HG02642 (cell line): ENCODE measurements around the gene HNF1B.
"Not testable (repeated sequence)": the region's sequence is repeated elsewhere in the genome, so short reads cannot be mapped to it uniquely, and the experiment has no call there.

Experiments used
- ATAC-seq: cut with Tn5 transposase; IDR thresholded peaks from one replicate; pipeline ENCODE4 v1.9.1; 2021; ENCODE audit warnings: mild to moderate bottlenecking; ENCODE audit not compliant: unreplicated experiment, poor library complexity

The HNF1B gene, protein sequence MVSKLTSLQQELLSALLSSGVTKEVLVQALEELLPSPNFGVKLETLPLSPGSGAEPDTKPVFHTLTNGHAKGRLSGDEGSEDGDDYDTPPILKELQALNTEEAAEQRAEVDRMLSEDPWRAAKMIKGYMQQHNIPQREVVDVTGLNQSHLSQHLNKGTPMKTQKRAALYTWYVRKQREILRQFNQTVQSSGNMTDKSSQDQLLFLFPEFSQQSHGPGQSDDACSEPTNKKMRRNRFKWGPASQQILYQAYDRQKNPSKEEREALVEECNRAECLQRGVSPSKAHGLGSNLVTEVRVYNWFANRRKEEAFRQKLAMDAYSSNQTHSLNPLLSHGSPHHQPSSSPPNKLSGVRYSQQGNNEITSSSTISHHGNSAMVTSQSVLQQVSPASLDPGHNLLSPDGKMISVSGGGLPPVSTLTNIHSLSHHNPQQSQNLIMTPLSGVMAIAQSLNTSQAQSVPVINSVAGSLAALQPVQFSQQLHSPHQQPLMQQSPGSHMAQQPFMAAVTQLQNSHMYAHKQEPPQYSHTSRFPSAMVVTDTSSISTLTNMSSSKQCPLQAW

DNA sequence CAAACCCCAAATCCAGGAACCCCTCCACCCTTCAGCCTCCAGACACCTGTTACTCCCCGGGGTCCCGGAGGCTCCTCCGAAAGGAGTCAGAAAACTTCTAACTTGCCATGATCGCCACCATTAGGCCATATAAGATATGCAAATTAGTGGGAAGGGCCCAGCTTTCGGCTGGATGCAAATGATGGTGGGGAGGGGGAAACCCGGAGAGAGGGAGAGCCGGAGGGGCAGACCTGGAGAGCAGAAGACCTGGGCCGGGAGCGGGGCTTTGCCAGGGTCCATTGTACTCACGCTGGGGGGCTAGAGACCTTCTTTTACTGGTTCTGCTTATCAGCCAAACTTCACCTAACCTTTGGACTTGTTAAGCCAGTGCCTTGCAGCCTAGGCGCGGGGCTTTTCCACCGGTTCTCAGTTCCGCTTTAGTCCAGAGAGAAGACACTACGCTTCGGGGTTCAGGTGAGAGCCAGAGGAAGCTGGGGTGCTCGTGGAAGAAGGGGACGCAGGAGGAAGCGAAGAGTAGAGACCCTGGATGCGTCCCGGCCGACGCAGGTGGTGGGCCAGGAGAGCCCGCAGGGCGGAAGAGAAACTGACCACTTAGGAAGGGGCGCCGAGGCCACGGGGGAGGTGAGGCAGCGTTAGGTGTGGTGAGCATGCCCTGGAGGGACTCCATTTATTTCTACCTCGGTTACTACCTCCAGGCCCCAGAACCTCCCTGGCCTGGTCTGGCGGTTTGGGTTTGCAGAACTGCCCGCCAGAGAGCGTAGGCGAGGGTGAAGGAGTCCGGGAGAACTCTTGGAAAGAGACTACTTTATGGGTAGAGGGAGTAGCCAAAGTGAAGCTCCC, at the start of gene HNF1B:
Gene HNF1B (minus strand): TSS at position 99 of the 840 bp plus-strand sequence. CDS start 175 bp downstream, outside the sequence.
- peak; percentile 43 for ATAC-seq

DNA sequence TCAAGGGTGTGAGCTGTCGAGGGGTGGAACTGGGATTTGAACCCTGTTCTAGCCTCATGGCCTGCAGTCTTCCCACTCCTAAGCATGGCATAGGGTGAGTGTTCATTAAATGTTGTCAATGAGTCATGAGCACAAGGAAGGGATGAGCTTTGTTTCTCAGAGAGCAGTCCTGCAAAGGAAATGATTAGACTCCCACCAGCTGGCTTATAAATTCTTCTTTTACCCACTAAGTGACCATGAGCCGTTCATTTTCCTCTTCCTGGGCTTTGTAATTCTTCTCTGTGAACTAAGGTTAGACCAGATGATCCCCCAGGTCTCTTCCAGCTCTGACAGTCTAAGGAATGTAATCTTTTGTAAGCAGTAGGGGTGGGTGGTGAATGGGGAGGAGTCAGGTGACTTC, 47.9 kb upstream of the HNF1B start:
- no peak for ATAC-seq

DNA sequence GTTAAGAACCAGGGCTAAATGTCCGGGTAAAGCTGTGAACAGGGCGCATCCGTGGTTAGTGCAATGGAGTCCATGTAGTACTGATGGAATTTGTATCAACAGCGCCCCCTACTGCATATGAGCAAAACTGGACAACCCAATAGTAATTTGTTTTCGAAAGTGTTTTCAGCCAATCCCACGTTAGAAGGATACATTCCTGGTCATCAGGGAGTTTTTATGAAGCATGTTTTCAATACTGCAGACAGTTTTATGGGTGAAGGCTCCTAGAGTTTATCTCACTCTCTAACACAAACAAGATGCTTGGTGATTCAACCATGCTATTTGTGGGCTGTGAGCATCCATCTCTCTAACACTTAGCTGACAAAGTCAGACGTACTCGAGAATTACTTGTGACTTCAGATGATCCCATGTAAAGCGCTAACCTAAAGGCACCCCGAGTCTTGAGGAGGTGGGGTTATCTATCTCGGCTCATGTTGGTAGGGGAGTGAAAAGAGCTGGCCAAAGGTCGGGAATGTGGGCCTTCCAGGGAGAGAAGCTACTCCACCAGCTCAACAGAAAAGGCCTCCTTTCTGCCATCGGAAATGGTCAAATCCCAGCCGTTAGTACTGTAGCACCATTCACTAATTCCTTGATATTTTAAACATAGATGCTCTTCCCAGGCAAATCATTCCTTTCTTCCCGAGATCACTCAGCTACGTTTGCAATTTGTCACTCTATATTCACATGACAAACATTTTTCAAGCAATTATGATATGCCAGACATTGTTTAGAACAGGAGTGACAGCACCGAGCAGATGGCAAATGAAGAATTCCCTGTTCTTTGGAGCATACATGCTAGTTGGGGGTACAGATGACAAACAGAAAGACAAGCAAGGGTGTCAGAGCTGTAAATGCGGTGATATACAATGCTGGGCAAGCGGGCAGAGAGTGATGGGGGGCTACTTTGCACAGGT, 46.9 kb upstream of the HNF1B start:
- no peak for ATAC-seq

DNA sequence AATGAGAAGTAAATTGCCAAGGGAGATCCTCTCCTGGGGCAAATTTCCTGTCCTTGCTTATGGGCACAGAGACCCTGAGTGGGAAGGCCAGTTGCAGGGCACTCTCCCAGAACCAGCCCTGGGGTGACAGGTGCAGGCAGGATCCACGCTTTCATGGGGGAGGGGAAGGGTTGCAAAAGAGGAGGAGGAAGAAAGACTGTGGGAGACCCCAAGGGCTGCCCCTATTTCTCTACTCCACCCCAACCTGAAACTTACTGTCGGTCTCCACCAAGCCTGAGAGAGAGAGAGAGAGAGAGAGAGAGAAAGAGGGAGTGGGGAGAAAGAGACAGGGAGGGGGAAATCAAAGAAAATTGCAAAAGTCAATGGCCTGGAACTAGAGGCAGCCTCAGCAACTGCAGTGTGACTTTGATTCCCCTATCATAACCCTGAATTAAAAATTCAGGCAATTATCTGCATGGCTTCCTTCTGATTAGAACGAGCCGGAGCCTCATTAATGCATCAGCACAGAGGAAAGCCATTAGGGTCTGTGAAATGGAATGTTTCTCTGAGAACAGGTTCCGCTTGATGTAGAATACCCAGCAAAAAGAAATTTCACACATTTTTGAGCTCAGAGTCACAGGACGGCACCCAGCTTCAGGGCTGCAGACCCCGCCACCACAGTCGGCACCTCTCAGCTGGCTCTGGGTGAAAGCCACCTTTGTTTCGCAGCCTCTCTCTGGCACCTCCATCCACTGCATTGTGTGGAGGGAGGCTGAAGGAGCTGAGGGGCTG, 45.1 kb upstream of the HNF1B start:
- ATAC-seq: no peak

DNA sequence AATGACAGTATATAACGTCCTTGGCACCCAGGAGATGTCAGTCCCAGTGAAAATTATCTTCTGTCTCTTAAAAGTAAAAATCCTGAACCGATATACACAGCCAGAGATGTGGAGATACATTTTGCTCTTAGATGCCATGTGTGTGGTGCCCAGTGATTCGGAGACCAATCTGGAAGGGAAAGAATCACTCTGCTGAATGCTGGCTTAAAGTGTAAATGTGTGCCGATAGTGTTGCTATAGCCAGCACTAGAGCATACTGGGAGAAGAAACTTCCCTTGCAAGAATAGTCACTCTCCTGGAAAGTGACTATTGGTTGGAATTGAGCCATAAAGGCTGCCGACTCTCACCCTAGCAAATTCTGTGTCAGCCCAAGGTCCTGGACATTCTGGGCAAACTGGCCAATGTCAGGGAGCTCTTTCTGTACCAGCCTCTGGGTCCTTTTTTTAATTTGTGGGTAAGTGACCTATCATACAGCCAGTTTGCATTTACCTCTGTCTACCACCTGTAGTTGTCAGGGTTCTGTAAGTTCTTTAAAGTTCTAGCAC, 44.2 kb upstream of the HNF1B start:
- ATAC-seq: no peak

DNA sequence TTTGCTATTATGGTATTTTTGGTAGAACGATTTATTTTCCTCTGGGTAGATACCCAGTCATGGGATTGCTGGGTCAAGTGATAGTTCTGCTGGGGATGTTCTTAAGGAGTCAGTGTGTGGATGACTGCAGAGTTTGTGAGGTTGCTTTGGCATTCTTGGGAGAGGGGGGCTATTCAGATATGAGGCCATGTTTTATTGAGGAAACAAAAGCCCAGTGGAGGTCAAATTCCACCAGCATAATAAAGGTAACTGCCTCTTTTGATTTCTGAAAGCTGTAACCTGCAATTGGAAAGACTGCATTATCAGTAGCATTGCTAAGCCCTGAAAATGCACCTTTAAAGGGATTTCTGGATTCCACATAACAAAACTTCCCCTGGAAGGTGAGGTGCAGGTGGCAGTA, 43.7 kb upstream of the HNF1B start:
- no peak for ATAC-seq

DNA sequence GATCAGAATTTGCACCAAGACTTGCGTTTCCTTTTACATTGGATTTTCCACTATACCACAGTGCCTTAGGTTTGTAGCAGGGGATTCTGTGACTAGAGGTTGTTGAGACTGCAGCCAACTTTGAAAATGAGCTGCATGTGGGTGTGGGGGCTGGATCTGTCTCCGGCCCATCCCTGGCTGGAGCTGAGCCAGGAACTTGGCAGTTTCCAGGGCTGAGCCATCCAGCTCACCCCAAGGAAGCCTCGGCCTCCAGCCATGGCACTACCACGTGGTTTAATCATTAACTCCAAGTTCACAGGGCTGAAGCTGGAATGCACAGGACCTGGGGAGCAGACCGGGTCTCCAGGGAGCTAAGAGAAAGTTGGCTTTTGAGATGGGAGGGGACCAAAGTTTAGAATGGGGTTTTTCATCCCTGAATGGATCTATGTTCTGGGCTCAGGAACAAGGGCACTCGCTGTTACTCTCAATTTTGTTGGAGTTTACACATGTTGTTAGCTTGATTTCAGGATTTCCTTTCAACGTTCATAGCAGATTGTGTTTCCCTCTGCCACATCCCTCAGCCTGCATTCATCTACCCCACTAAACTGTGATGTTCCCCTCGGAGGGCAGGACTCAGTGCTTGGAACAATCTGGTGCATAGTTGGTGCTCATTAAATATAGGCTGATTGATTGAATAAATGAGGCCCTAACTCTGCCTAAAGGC, 42.3 kb upstream of the HNF1B start:
- ATAC-seq: no peak

DNA sequence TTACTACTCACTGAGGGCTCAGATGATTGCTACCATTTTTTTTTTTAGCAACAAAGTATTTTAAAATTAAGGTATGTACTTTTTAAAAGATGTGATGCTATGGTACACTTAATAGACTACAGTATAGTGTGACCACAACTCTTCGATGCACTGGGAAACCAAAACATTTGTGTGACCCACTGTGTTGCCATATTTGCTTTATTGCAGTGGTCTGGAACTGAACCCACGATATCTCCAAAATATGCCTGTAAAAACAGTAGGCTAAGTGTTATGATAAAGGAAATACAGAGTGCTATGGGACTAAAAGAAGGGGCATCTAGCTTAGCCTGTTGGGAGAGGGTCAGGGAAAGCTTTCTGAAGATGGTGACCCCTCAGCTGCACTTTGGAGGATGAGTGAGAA, 41.6 kb upstream of the HNF1B start:
- ATAC-seq: no peak

DNA sequence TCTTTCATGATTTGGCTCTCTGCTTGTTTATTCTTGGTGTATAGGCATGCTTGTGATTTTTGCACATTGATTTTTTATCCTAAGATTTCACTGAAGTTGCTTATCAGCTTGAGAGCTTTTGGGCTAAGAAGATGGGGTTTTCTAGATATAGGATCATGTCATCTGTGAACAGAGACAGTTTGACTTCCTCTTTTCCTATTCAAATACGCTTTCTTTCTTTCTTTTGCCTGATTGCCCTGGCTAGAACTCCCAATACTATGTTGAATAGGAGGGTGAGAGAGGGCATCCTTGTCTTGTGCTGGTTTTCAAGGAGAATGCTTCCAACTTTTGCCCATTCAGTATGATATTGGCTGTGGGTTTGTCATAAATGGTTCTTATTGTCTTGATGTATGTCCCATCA, 37.6 kb upstream of the HNF1B start:
- ATAC-seq: not testable (repeated sequence)

DNA sequence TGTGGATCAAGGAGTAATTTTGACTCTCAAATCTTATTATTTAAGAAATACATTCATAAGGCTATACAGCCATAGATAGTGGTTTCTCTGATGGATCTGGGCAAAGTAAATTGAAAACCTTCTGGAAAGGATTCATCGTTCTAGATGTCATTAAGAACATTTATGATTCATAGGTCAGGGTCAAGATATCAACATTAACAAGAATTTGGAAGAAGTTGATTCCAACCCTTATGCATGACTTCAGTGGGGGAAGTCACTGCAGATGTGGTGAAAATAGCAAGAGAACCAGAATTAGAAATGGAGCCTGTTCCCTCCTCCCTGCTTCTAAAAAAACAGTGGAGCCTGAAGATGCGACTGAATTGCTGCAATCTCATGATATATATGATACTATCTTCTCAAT, 36.6 kb upstream of the HNF1B start:
- ATAC-seq: no peak

DNA sequence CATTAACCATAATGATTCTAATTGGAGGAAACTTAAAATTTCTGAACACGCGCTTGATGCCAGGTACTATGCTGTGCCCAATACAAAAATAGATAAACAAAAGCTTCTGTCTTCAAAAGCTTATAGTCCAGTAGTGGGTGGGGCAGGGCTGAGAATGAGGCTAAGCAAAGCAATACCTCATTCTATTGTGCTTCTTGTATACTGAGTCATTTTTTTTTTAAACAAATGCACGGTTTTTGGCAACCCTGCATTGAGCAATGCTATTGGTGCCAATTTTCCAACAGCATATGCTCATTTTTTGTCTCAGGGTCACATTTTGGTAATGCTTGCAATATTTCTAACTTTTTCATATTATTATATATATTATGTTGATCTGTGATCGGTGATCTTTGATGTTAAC, 34.7 kb upstream of the HNF1B start:
- ATAC-seq: no peak

DNA sequence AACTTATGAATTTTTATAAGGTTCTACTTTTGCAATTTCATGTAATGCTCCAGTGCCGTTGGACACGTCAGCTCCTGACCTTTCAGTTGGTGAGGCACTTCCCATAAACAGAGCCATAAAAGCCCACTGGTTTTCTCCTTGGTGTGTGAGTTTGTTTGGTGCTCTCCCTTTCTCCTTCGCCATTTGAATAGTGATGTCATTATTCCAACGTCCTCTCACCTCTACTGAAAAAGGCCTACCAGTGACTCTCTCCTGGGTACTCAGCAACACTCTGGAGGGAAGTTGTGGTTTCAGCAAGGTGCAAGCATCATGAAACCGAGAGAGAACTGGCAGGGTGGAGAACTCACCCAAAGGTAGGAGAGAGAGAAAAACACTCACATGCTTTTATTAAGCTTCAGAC, 29.6 kb upstream of the HNF1B start:
- ATAC-seq: peak; percentile 86

DNA sequence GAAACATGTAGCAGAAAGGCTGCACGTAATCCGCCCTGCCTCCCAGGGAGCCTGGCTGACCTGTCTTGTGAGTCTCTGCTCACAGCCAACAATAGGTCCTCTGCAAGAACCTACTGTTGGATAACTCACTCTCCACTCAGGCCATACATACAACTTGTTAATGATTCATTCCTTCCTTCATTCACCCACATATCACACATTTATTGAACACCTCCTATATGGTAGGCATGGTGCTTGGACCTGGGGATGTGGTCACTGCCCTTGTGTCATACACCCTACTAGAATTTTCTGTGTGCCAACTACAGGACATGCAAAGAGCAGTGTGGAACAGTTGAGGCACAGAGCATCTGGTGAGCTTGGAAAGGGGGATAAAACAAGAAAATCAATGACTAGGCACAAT, 28.1 kb upstream of the HNF1B start:
- ATAC-seq: no peak

DNA sequence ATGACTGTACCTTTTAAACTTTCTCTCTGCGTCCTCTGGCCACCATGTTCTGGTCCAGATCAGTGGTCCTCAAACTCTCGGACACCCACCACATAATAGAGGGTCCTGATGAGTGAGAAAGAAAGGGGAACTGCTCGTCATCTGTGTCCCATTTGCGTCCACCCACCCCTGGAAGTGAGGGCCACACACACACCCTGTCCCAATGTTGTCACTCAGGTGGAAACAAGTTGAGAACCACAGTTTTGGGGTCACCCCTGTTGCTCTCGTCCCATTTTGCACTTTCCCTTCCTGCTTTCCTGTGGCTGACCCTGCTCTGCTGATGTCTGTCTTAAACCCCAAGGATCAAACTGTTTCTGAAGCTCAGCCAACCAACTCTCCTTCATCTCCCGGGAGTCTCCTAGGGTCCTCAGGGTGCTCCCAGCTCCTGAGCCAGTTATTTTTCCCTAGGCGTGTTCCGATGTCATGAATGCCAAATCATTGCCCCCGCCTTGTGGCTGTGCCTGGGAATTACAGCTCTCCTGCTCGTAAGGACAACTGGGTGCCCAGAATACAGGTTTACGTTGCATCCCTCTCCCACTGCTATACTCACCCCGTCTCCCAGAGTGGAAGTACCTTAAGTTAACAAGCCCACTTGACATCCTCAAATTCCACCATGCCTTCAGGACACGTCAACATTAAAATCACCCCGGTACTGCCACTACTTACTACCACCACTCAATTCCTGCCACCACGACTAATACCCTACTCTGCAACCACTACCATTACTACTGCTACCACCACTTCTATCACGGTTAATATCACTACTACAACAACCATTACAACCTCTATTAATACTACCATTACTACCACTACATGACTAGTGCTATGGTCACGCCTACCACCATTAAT, 26.0 kb upstream of the HNF1B start:
- no peak for ATAC-seq

DNA sequence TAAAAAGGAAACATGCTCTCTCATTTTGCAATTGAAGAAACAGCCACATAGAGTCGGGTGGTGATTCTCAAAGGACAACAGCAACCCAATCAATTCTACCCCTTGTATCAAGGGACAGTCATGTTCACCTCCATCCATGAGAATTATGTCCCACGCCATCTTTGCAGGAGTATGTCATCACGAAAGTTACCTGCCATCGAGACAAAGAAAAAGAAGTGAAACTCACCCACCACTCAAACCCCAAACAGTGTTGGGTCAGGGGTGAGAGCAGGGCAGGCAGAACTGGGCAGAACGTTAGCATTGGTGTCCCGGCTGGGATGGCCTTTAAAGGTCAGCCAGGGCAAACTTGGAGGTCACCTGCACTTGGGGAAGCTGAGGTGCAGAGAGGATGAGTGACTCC, 24.2 kb upstream of the HNF1B start:
- ATAC-seq: no peak

DNA sequence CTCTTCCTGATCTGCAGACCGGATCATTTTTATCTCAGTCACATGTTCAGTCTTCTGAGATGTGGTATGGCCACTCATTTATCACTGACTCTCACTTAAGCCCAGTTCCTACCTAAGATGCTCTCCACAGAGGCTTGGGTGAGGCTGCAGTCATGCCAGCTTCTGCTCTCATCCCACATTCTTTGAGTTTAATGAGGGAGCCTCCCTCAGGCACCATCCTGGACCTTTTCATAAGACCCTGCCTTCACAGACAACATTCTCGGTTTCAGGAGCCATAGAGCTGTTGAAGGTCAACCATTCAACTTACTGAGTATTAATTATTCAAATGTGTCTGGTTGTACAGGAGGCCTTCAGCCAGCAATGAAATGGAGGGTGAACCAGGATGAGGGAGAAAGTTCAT, 23.6 kb upstream of the HNF1B start:
- ATAC-seq: no peak

DNA sequence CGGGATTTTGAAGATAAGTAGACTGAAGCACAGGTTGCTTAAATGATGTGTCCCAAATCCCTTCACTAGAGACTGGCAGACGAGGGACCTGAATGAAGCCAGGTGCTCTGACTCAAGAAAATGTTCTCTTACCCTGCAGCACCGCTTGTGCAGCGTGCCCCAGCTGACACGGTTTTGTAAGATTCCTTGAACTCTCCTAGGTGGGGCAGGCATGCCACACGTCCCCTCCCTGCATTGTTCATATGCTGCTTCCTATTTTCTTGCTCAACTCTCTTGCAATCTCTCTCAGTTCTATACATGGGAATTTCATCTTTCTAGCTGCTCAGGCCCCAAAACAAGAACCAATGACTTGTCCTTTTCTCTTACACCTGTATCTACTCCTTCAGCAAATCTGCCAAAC, 22.1 kb upstream of the HNF1B start:
- ATAC-seq: no peak

DNA sequence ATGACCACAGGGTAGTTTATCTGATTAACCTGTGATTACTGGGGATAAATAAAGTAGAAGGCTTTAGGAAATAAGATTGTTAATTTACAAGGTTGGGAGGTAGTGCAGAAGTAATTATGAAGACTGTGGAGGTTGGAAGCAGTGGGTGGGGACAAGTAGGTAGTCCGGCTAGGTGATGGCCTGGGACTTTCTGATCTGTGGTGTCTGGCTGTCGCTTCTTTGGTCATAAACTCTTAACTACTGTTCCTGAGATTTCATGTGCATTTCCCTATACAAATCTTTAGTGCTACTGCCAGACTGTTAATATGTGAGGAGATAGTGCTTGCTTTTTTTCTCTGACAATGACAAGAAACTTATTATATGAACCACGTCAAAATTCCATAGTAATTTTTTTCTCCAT, 19.5 kb upstream of the HNF1B start:
- no peak for ATAC-seq
